GM19099 (cell line): Measurements from ENCODE around the gene LAYN.

Experiments
- POLR2A ChIP-seq: IDR thresholded peaks from 3 replicates; pipeline ENCODE4 v1.6.1; 2011; ENCODE audit warnings: low read depth; ENCODE audit not compliant: insufficient read length; ENCODE audit errors: extremely low read depth

The LAYN gene

GRCh38 chr11:111565114-111565720 is 24.7 kb downstream of the LAYN start:
- no peak for TF ChIP-seq POLR2A

GRCh38 chr11:111566324-111566723 is 25.8 kb downstream of the LAYN start:
- no peak for TF ChIP-seq POLR2A

- no peak for TF ChIP-seq POLR2A
These were observed 29.0 kb downstream of the LAYN start for GRCh38 chr11:111569476-111569875.

GRCh38 chr11:111570796-111571195 is 30.3 kb downstream of the LAYN start:
- TF ChIP-seq POLR2A = no peak

- no peak for TF ChIP-seq POLR2A
These were observed 31.4 kb downstream of the LAYN start for GRCh38 chr11:111571829-111572501.

GRCh38 chr11:111572581-111572980 is 32.1 kb downstream of the LAYN start:
- no peak for TF ChIP-seq POLR2A

GRCh38 chr11:111573821-111574249 is 33.3 kb downstream of the LAYN start:
- TF ChIP-seq POLR2A = no peak

GRCh38 chr11:111574373-111575225 is 34.1 kb downstream of the LAYN start:
- TF ChIP-seq POLR2A = no peak

GRCh38 chr11:111575740-111576139 is 35.2 kb downstream of the LAYN start:
- no peak for TF ChIP-seq POLR2A

GRCh38 chr11:111577821-111578220 is 37.3 kb downstream of the LAYN start:
- TF ChIP-seq POLR2A = no peak

- TF ChIP-seq POLR2A = no peak
These were observed 40.8 kb downstream of the LAYN start for GRCh38 chr11:111581341-111581740.

GRCh38 chr11:111582163-111582562 is 41.6 kb downstream of the LAYN start:
- no peak for TF ChIP-seq POLR2A

GRCh38 chr11:111582881-111583280 is 42.4 kb downstream of the LAYN start:
- TF ChIP-seq POLR2A = no peak

GRCh38 chr11:111585371-111585770 is 44.9 kb downstream of the LAYN start:
- TF ChIP-seq POLR2A = no peak

GRCh38 chr11:111586388-111586831 is 45.9 kb downstream of the LAYN start:
- no peak for TF ChIP-seq POLR2A

- TF ChIP-seq POLR2A = no peak
These were observed 48.6 kb downstream of the LAYN start for GRCh38 chr11:111589114-111589513.
